ENCODE data around the gene SRRM1. TPM values are rescaled to one million over a fixed set of nuclear protein-coding genes. Genes with fewer than 3 reads are reported as not detected.
"Not testable (repeated sequence)": the region's sequence is repeated elsewhere in the genome, so short reads cannot be mapped to it uniquely, and the experiment has no call there.

Gene SRRM1
- total and polyA plus RNA-seq, 7 donors = 31.2 to 78.4 (median 63.0) TPM

GRCh38 chr1:24666794-24667193, 23.7 kb downstream of the SRRM1 start:
- ATAC-seq = no peak
- H3K4me3 ChIP-seq = no peak overlapping the region
- no peaks in the 10 kb centered on the region for H3K4me1 ChIP-seq
- no peaks in the 10 kb centered on the region for H3K27me3 ChIP-seq (ENCODE audit: insufficient read depth in 3 of 3, low read length in 2 of 3)
- intact Hi-C loops (cut with DNase I) = loop anchor here in 1 of 2 donors (10.0 kb wide), 1 partner anchor 558 kb away; no protein-coding TSS in a partner anchor
- no peak for TF ChIP-seq CTCF (IDR thresholded peaks at IDR 0.05)
- peaks cover 23 to 100% of the 10 kb centered on the region in 2 donors for H3K36me3 ChIP-seq (ENCODE audit: insufficient read depth in 1 of 2, low read depth in 1 of 2)
- DNase-seq = no peak
- 82 to 90% (median 85%) methylated on average over 11 of the region's 11 CpGs for WGBS, 3 donors
- no peaks in the 10 kb centered on the region for H3K9me3 ChIP-seq
- H3K27ac ChIP-seq = no peak overlapping the region

- 84 to 89% (median 88%) methylated on average over 4 of the region's 4 CpGs for WGBS, 3 donors
- intact Hi-C loops (cut with DNase I); ATAC-seq; H3K27me3 ChIP-seq (ENCODE audit: insufficient read depth in 3 of 3, low read length in 2 of 3); H3K4me1 ChIP-seq; H3K4me3 ChIP-seq; H3K27ac ChIP-seq; H3K9me3 ChIP-seq; DNase-seq: not testable (repeated sequence)
- H3K36me3 ChIP-seq (ENCODE audit: insufficient read depth in 1 of 2, low read depth in 1 of 2) = peaks cover 18 to 90% of the 10 kb centered on the region in 2 donors
Measured at GRCh38 chr1:24671372-24671771, 28.3 kb downstream of the SRRM1 start.

GRCh38 chr1:24672686-24673085, 29.6 kb downstream of the SRRM1 start:
- WGBS, 3 donors = 47 to 62% (median 57%) methylated on average over 1 of the region's 1 CpG
- H3K27me3 ChIP-seq (ENCODE audit: insufficient read depth in 3 of 3, low read length in 2 of 3); ATAC-seq; DNase-seq; intact Hi-C loops (cut with DNase I); H3K4me1 ChIP-seq; H3K9me3 ChIP-seq; H3K27ac ChIP-seq; H3K4me3 ChIP-seq: not testable (repeated sequence)
- H3K36me3 ChIP-seq (ENCODE audit: insufficient read depth in 1 of 2, low read depth in 1 of 2) = peaks cover 17 to 77% of the 10 kb centered on the region in 2 donors

GRCh38 chr1:24673341-24673740, 30.2 kb downstream of the SRRM1 start:
- intact Hi-C loops (cut with DNase I) = no loop called here
- Histone ChIP-seq H3K27ac (no peak overlapping the region), H3K4me1 (no peaks in the 10 kb centered on the region), H3K27me3 (ENCODE audit: insufficient read depth in 3 of 3, low read length in 2 of 3) (no peaks in the 10 kb centered on the region), H3K4me3 (no peak overlapping the region), H3K9me3 (no peaks in the 10 kb centered on the region), H3K36me3 (ENCODE audit: insufficient read depth in 1 of 2, low read depth in 1 of 2) (peaks cover 18 to 70% of the 10 kb centered on the region in 2 donors)
- no peak for TF ChIP-seq CTCF (IDR thresholded peaks at IDR 0.05)
- ATAC-seq (no peak), DNase-seq (no peak)
- 95 to 97% (median 96%) methylated on average over 6 of the region's 6 CpGs for WGBS, 3 donors

- WGBS, 3 donors = 75 to 93% (median 89%) methylated on average over 3 of the region's 3 CpGs
- H3K9me3 ChIP-seq; ATAC-seq; H3K27ac ChIP-seq; H3K4me3 ChIP-seq; DNase-seq; H3K27me3 ChIP-seq (ENCODE audit: insufficient read depth in 3 of 3, low read length in 2 of 3); H3K4me1 ChIP-seq; intact Hi-C loops (cut with DNase I): not testable (repeated sequence)
- H3K36me3 ChIP-seq (ENCODE audit: insufficient read depth in 1 of 2, low read depth in 1 of 2) = peaks cover 10 to 20% of the 10 kb centered on the region in 2 donors
Measured at GRCh38 chr1:24678421-24678820, 35.3 kb downstream of the SRRM1 start.

- no peak for TF ChIP-seq CTCF (IDR thresholded peaks at IDR 0.05)
- WGBS, 3 donors = 90 to 95% (median 94%) methylated on average over 4 of the region's 4 CpGs
- Histone ChIP-seq H3K27ac (no peak overlapping the region), H3K27me3 (ENCODE audit: insufficient read depth in 3 of 3, low read length in 2 of 3) (no peaks in the 10 kb centered on the region), H3K4me1 (no peaks in the 10 kb centered on the region), H3K9me3 (no peaks in the 10 kb centered on the region), H3K36me3 (ENCODE audit: insufficient read depth in 1 of 2, low read depth in 1 of 2) (peaks cover 5 to 7% of the 10 kb centered on the region in 2 donors), H3K4me3 (no peak overlapping the region)
- ATAC-seq (no peak), DNase-seq (no peak)
- intact Hi-C loops (cut with DNase I) = no loop called here
Measured at GRCh38 chr1:24679725-24680124, 36.6 kb downstream of the SRRM1 start.
